ENCODE data around the gene SNHG17.

The SNHG17 gene

GRCh38 chr20:38460040-38460623 lies 25.0 kb upstream of the SNHG17 start:
- H3K9me3 ChIP-seq (ENCODE audit: insufficient read depth, low read length, severe bottlenecking), result no peaks in the 10 kb centered on the region
- no peak overlapping the region for H3K4me3 ChIP-seq (ENCODE audit: low read depth in 1 of 2, low read length in 2 of 2)
- ATAC-seq (ENCODE audit: insufficient read depth, low read depth), result no peak
- no peak overlapping the region for H3K27ac ChIP-seq (ENCODE audit: low read length)
- peaks cover 8% of the 10 kb centered on the region for H3K27me3 ChIP-seq (ENCODE audit: insufficient read depth, low read length, poor library complexity)
- no peaks in the 10 kb centered on the region for H3K36me3 ChIP-seq (ENCODE audit: insufficient read depth, low read length)
- no peaks in the 10 kb centered on the region for H4K20me1 ChIP-seq (ENCODE audit: insufficient read depth, low read length)
- H3K4me2 ChIP-seq (ENCODE audit: insufficient read depth, low read length), result no peak overlapping the region
- no peak overlapping the region for H3K9ac ChIP-seq (ENCODE audit: low read depth, low read length)
- DNase-seq, result no peak
- no peak overlapping the region for H2AFZ ChIP-seq (ENCODE audit: low read depth, low read length)
- no peaks in the 10 kb centered on the region for H3K79me2 ChIP-seq (ENCODE audit: insufficient read depth, low read length)
- no peaks in the 10 kb centered on the region for H3K4me1 ChIP-seq (ENCODE audit: insufficient read depth, low read length)
- no peak for TF ChIP-seq CTCF (IDR thresholded peaks at IDR 0.05; ENCODE audit: borderline replicate concordance, extremely low read depth, low read length, poor library complexity, severe bottlenecking)
- no peak for TF ChIP-seq EZH2 (IDR thresholded peaks at IDR 0.05; ENCODE audit: borderline replicate concordance, low read depth, low read length, severe bottlenecking)

GRCh38 chr20:38458314-38458713 lies 23.2 kb upstream of the SNHG17 start:
- no peak overlapping the region for H3K27ac ChIP-seq (ENCODE audit: low read length)
- no peak overlapping the region for H3K4me2 ChIP-seq (ENCODE audit: insufficient read depth, low read length)
- no peak overlapping the region for H3K9ac ChIP-seq (ENCODE audit: low read depth, low read length)
- no peak overlapping the region for H2AFZ ChIP-seq (ENCODE audit: low read depth, low read length)
- H3K4me1 ChIP-seq (ENCODE audit: insufficient read depth, low read length), result no peaks in the 10 kb centered on the region
- TF ChIP-seq EZH2 (IDR thresholded peaks at IDR 0.05; ENCODE audit: borderline replicate concordance, low read depth, low read length, severe bottlenecking) (no peak), CTCF (IDR thresholded peaks at IDR 0.05; ENCODE audit: borderline replicate concordance, extremely low read depth, low read length, poor library complexity, severe bottlenecking) (no peak)
- no peak for DNase-seq
- ATAC-seq (ENCODE audit: insufficient read depth, low read depth), result no peak
- H3K36me3 ChIP-seq (ENCODE audit: insufficient read depth, low read length), result no peaks in the 10 kb centered on the region
- peaks cover 8% of the 10 kb centered on the region for H3K27me3 ChIP-seq (ENCODE audit: insufficient read depth, low read length, poor library complexity)
- H4K20me1 ChIP-seq (ENCODE audit: insufficient read depth, low read length), result no peaks in the 10 kb centered on the region
- no peaks in the 10 kb centered on the region for H3K9me3 ChIP-seq (ENCODE audit: insufficient read depth, low read length, severe bottlenecking)
- H3K79me2 ChIP-seq (ENCODE audit: insufficient read depth, low read length), result no peaks in the 10 kb centered on the region
- H3K4me3 ChIP-seq (ENCODE audit: low read depth in 1 of 2, low read length in 2 of 2), result no peak overlapping the region

- DNase-seq (no peak), ATAC-seq (ENCODE audit: insufficient read depth, low read depth) (no peak)
- no peaks in the 10 kb centered on the region for H3K4me1 ChIP-seq (ENCODE audit: insufficient read depth, low read length)
- H4K20me1 ChIP-seq (ENCODE audit: insufficient read depth, low read length), result no peaks in the 10 kb centered on the region
- H3K4me2 ChIP-seq (ENCODE audit: insufficient read depth, low read length), result no peak overlapping the region
- no peak overlapping the region for H2AFZ ChIP-seq (ENCODE audit: low read depth, low read length)
- H3K9me3 ChIP-seq (ENCODE audit: insufficient read depth, low read length, severe bottlenecking), result no peaks in the 10 kb centered on the region
- H3K79me2 ChIP-seq (ENCODE audit: insufficient read depth, low read length), result no peaks in the 10 kb centered on the region
- peaks cover 8% of the 10 kb centered on the region for H3K27me3 ChIP-seq (ENCODE audit: insufficient read depth, low read length, poor library complexity)
- H3K36me3 ChIP-seq (ENCODE audit: insufficient read depth, low read length), result peaks cover 7% of the 10 kb centered on the region
- TF ChIP-seq CTCF (IDR thresholded peaks at IDR 0.05; ENCODE audit: borderline replicate concordance, extremely low read depth, low read length, poor library complexity, severe bottlenecking) (no peak), EZH2 (IDR thresholded peaks at IDR 0.05; ENCODE audit: borderline replicate concordance, low read depth, low read length, severe bottlenecking) (no peak)
- H3K27ac ChIP-seq (ENCODE audit: low read length), result no peak overlapping the region
- no peak overlapping the region for H3K9ac ChIP-seq (ENCODE audit: low read depth, low read length)
- no peak overlapping the region for H3K4me3 ChIP-seq (ENCODE audit: low read depth in 1 of 2, low read length in 2 of 2)
These were observed 19.7 kb upstream of the SNHG17 start for GRCh38 chr20:38454556-38455473.

All from DND-41 (cell line).